ENCODE results near the gene EFCAB6.

EFCAB6 gene

DNA sequence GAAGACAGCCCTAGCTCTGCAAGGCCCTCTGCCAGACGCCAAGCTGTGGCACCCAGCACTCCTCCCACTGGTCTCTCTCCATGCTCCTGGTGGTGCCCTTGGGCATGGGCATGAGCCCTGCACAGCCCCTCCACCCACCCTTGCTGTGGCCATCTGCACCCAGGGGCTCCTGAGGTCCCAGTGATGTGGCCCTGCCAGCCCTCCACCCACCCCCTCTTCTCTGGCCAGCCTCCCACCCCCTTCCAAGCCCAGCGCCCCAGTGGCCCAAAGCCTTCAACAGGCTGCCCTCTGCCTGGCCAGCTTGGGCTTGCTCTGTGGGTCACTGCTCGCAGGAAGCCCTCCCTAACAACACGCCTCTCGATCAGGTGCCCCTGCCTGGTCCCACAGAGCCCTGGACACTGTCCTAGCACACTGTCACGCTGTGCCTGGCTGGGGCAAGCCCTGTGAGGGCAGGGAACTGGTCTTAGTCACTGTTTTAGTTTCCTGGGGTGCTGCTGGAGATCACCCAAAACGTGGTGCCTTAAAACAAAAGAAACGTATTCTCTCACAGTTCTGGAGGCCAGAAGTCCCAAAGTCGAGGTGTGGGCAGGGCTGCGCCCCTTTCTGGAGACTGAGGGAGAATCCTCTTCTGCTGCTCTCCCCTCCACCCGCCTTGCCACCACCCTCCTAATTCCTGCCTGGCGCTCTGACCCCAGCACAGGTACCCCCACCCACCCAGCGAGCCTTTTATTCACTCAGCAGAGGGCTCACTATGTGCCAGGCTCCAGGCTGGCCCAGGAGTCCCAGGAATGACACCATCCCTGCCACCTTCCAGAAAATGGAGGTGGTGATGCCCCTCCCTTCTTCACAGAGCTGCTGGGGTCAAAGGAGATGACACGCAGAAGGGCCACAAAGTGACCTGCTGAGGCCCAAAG is 35.5 kb upstream of the EFCAB6 start:
- DNase-seq, result no peak

DNA sequence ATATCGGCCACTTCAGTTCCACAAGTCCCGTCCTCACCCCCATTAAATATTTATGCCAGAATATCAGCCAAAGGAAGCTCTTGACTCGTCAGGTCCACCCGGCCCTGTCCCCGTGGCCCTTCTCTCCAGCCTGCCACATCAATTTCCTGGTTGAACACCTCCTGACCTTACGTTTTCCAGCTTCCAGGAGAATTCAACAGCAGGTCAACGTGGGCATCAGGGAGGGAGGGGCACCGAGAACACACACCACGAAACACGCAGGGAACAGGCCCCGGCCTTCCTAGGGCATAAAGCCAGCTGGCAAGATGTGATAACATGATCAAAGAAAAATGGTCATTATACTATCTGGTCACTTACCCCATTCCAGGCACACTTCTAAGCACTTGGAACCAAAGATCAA is 34.9 kb upstream of the EFCAB6 start:
- DNase-seq, result no peak

DNA sequence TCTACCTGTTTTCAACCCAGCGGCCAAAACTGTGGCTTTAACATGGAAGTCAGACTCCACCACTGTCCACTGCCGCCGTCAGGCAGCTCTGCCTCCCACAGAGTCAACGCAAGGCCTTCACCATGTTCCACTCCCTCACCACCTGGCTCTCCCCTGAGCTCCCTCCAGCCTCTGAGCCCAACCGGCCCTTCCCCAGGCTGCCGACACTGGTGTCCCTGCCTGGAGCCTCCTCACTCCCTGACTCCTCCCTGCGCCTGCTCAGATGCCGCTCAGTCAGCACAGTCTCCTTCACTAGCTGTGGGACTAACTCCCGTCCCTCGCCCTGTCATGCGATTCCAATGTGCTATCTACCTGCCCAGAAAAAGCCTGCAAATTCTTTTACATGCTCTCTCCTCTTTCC is 33.9 kb upstream of the EFCAB6 start:
- no peak for DNase-seq

DNA sequence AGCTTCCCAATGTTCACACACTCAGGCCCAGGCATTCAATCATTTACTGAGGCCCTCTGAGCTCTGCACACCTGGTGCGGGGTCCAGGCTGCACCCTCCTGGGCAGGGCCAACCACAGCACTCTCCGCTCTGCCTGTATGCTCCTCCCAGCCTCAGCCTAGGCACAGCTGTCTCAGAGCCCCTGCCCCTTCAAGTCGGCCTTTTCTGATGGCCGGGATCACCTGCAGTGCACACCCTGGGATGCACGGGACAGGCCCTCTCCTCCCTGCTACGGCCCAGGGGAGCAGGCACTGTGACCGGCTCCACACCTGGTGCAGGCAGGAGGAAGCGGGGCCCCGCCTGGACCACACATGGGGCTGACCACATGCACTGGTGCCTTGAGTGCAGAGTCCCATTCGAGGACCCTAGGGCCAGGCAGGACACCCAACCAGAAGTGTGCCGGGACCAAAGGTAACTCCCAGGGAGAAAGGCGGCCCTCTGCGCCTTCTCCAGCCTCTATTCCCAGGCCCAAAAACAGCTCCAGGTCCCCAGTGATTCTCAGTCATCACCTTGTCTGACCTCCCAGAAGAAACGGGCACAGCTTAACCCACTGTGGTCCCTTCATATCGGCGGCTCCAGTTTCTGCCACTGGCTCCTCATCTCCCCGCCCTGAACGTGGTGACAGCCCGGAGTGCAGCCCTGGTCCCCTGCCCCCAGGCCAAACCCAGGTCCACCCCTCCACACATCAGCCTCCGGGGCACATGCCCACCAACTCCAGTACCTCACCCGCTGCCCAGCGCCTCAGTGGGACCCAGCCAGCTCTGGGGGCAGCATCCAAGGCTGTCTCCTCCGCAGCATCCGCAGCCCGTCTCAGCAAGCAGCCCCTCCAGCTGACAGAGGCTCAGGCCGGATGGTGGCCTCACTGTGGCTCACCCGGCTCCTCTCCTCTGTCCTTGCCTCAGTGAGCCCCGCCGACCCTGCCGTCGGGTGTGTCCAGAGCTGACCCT is 32.7 kb upstream of the EFCAB6 start:
- DNase-seq, result no peak

DNA sequence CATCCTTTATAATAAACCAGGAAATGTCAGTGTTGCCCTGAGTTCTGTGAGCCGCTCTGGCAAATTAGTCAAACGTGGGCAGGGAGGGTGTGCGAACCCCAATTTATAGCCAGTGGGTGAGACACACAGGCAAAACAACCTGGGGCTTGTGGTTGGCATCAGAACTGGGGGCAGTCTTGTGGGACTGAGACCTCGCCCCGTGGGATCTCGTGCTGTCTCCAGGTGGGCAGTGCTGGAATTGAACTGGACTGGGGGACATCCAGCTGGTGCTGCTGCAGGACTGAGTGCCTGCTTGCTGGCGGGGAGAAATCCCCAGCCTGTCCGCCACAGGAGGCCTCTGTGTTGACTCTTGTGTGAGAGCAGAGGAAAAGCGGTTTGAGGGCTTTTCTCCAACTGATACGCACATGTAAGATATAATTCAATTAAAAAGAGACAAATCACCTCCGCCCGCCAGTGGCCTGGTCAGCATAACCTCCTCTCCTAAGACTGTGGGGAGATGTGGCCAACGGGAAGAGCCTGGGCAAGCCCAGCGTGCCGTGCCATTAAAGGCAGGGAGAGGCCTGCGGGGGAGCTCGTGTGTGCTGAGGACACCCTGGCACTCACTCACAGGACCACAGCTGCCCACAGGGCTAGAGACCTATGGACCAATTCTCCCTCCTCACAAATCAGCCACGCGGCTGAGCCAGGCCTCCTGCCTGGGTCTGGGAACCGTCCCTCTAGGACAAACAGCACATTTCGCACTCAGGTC is 31.9 kb upstream of the EFCAB6 start:
- no peak for DNase-seq

DNA sequence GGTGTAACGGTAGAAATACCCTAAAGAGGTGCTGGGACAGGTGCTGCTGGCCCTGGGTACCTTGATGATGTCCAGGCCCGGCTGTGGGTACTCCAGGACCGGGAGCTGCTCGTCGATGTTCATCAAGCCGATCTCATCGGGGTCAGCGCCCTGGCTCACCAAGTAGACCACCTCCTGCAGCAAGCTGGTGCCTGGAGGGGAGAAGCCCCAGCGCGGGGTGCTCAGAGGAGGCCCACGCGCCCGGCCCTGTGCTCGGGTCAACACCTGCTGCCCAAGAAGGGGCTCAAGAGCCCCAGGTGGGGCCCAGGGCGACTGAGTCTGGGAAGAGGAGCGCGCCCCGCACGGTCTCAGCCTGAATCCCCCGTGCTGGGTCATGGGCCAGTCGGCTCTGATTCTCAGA is 29.6 kb upstream of the EFCAB6 start:
- DNase-seq, result no peak

DNA sequence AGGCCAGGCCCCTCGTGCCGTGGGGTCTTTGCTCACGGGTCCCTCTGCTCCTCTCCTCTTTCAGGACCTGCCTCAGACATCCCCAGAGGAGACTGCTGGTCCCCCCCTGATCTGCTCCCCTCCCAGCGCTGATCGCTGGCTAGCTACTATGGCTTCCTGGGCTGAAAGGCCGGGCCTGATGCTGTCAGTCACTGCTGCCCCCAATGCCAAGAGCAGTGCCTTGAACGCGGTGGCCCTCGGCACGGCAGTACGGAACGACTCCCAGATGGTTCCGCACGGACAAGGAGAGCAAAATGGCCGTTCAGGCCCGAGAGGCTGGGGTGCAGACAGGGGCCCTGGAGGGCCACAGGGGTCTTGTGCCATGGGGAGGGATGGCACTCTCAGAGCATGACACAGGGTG is 28.7 kb upstream of the EFCAB6 start:
- no peak for DNase-seq

DNA sequence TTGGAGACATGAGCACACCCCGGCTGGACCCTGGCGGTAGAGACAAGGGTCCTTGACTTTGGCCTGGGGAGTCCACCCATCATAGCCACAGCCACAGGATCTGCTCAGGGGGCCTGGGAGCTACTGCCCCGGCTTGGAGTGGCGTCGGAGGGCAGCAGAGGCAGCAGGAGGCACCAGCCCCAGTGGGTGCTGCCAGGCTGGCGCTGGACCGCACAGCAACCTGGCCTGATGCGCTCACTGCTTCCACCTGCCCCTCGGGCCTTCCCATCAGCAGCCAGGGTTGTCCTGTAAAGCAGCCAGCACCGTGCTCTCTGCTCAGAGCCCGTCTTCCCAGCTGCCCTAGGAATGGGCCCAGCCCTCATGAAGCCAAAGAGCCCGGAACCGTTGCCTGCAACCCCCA is 28.3 kb upstream of the EFCAB6 start:
- no peak for DNase-seq

DNA sequence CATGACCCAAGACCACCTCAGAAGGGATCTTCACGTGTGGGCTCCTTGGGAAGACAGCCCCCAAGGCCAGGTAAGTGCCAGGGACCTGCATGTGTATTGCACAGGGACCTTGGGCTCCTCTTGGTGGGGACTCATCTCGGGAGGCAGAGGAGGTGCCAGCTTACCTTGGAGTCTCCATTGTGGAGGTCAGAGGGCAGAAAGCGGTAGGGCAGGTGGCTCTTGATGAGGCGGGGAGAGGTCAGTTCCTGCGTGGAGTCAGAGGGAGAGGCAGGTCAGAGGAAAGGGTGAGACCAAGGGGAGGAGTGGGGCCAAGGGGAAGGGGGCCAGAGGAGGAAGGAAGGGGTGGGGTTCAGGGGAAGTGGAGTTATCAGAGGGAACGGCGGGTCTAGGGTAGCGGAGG is 27.7 kb upstream of the EFCAB6 start:
- no peak for DNase-seq

DNA sequence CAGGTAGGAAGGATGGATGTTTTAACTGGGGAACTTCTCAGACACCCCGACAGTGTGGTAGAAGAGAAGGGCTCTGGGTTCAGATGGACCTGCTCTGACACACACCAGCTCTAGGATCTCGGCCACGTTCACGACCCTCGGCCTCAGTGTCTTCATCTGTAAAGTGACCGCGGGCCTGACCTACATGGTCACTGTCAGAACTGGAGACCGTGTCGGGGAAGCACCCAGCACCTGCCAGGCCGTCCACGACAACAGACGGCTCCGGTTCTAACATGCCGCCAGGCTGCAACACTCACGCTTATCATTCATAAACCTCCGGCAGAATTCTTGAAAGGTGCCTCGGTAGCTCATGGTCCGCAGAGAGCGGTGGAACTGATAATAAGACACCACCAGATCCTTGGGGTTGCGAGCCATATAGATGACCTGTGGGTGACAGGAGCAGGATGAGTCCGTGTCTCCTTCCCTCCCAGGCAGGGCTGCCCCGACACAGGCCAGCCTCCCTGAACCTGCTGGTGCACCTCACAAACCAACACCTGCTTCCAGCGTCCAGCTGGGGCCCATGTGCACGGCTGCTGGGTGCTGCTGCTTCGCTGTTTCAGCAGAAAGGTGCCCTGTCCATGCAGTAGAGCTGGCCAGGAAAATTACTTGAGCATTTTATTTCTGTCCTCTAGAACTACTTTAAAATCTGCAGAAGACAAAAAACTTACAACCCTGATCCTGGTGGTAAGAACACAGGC is 26.6 kb upstream of the EFCAB6 start:
- DNase-seq, result no peak

DNA sequence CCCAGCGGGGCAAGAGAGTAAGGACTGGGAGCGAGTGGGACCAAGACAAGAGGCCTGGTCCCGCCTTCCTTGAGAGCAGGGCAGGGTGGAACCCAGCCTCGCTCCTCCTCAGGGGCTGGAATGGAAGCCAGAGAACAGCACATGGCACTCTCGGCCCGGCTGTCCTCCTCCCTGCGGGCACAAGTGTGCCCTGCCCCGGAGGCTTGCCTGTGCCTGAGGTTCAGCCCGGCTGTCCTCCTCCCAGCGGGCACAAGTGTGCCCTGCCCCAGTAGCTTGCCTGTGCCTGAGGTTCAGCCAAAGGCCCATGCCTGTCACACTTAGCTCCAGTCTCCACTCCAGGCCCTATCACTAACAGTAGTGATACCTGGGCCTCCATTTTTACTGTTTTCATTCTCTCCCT is 26.1 kb upstream of the EFCAB6 start:
- no peak for DNase-seq

DNA sequence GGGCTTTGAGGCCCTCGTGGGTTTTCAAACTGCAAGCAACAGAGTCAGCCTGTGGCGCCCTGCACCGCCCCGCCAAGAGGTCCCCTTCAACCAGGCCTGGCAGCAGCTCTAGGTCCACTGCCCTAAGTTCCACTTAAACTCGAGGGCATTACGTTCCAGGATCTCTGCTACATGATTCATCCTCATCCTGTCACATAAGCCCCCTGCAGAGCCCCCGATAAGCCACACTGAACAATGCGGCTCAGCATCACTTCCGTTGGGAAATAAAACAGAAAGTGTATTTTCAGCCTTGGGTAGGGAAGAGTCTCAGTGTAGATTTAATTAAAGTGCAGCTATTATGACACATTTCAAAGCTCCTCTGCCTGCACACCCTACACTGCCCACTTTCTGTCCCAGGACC is 25.6 kb upstream of the EFCAB6 start:
- DNase-seq, result no peak

DNA sequence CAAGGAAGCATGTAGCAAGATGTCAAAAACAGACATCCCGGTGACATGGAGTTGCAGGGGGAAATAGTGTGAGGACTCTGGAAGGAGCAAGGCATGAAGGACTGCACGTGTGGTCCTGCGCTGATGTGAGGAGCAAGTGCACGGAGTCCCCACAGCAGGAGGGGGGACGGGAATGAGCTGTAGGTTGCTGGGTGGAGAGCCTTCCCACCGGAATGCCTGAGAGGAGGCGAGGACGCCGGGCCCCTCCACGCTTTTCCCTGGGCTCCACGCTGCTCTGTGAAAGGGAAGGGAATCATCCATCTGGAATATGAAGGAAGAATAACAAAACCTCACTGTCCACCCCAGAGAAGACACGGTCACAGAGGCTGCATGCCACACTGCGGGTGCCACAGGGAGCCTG is 23.6 kb upstream of the EFCAB6 start:
- DNase-seq, result no peak

DNA sequence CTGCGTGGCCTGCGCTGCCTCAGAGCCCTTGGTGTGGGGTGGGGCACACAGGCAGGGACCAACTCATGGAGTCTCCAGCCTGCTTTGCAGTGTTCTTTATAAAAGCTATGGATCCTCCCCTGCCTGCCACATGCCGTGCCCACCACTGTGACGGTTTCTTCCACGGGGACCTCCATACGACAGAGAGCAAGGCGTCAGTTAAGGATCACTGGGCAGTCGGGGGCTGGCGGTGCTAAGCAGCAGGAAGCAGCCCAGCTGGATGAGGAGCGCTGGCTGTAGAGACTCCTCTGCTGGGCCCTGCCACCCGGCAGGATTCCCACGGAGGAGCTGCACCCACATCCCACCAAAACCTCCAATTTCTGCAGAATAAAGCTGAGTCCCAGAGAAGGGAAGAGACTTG is 23.1 kb upstream of the EFCAB6 start:
- no peak for DNase-seq

DNA sequence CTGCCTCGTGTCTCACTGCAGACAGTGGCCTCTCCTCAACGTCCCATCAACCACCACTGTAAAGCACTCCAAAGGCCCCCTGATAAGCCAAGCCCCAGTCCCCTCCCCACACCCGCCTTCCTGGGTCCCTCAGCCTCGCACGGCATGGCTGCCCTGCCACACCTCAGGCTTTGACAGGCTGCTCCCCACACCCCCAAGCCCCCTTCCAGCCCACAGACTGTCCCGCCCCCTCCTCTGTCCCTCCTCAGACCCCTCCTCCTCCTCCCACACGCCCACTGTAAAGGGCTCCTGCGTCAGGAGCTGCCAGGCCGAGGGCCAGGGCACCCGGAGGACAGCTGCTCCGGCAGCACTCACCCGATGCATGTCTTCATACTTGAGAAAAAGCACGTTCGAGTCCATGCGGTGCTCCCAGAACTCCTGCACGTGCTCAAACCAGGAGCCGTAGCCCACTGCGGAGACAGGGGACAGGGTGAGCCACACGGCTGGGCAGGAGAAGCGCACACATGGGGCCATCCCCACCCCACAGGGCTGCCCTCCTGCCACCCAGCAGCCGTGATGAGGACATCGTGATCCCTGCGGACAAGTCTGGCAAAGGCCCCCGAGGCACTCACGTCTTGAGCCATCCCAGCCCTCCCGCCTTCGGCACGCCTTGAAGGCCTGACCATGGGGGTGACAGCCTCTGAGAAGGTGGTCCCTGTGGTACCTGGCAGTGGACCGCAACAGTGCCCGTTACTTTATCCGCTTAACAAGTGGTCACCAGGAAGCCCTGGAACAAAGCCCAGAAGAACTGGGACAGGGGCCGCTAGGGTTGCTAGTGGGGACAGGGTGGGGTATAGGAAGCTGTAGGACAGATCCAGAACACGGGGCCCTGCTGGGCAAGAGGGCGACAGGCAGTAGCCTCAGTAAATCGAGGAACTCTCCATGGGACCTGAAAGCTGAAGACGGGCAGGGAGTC is 21.5 kb upstream of the EFCAB6 start:
- no peak for DNase-seq

DNA sequence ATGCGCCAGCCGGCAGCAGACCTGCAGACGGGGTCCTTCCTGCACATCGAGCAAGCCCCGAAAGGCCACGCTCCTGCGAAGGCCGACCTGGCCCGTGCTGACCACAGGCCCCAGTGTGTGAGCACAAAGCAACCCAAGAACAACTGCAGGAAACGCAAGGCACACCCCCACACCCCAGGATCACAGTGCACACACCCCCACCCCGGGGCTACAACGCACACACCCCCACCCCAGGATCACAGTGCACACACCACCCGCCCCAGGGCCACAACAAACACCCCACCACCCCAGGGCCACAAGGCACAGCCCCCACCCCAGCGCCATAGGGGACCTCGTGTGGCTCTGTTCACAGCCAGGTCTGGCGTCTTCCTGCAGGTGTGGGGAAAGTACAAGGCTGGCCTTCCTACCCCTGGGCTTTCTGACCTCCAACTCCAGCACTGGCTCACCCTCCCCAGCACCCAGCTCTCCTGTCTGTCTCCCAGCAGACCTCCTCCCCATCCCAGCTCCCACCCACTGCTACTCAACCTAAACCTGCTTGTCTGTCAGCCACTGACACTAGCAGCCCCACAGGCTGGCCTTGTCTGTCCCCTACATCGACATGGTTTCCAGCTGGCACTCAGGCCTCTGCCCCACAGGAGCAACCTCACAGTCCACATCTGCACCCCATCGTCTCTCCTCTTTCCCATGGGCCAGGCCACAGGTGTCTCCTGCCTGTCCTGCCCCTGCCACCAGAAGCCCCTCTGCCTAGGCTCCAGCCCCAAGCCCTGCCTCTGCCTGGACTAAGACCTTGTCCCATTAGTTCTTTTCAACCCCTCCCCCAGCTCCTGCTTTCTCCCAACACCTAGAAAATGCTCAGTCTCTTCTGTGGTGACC is 20.5 kb upstream of the EFCAB6 start:
- no peak for DNase-seq

DNA sequence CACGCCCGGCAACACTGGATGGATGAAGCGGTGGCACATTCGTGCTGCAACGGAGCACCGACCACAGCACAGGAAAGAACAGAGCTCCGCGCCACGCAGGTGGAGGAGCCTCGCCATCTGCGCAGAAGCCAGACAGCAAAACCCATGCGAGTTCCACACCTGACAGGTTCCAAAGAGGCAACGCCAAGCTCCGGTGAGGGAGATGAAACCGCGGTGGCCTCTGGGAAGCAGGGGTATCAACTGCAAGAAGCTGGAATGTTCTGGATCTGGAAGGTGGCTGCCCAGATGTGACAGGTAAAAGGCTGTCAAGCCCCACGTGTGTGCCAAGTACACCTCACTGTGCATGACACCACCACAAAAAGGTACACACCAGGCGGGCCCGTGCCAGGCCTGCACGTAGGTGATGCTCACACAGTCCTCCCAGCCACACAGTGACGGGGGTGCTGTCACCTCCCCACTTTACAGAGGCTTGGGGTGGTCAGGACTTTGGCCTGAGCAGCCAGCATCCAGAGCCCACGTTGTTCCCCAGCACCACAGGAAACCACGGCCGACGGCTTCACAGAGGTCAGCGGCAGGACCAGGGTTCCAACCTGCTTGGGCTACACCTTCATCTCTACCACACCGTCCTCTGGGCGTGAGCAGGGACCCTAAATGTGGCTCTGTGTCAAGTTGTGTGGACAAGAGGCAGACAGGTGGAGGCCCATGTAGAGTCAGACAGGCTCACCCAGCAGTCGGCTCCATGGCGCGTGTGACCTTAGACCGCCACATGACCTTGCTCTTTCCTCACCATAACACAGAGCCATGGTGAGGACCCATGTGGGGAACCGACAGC is 19.7 kb upstream of the EFCAB6 start:
- DNase-seq, result no peak

DNA sequence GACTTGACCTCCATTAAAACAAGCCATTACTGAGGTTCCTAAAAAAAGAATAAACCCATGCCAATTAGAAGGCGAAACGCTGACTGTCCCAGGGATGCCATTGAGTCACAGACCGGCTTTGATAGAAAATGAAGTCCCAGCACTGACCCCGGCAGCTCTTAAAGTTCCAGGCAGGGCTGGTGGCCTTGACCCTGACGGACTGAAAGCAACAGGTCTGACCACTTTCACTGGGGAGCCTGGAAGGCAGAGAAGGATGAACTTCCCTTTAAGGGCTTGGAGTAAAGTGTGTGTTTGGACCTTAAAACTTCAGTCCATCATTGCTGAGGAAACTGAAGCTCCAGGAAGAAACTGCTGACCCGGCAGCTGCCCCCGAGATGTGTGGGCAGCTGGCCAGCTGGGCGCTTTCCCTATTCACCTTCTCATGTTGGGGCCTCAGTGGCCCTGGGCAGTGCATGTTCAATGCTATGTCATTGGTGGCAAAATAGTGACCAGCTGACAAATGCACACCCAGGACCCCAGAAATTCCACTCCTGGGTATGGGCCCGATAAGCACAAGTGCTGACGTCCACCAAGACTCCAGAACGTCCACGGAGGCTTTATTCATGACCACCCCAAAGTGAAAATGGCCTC is 18.9 kb upstream of the EFCAB6 start:
- no peak for DNase-seq
